ENCODE measurements around the gene MIDN.

The MIDN gene

DNA sequence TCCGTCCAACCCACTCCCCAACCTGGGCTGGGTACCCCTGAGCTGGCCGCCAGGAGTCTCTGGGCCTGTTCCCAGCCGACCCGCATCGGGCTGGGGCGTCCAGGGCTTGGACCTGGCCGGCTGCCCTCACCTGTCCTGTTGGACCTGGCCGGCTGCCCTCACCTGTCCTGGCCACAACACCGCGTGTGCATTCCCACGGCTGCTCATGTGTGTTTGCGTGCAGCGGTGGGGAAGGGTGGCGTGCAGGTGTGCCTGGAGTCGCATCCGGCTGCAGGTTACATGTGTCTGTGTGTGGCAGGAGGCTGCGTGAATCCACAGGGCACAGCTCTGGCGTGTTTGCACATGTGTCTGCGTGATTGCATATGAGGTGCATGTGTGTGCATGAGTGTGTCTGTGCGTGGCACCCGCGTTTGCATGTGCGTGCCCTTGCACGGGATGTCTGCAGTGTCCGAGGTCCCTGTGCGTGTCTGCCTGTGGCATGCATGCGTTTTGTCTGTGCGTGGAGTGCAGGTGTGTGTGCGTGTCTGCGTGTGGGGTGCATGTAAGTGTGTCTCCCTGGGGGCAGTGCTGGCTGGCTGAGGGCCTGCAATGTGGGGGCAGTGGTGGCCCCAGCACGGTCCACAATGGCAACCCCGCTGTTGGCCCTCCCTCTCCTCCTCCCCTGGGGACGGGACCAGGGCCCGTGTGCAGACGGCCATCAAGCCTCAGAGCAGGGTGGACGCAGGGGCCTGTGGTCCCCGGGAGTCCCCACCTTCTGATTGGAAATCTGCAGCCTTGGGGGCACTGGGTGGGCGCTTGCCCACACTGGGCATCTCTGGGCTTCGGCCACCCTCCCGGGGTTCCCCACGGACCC, 40.7 kb downstream of the MIDN start:
- TF ChIP-seq, protein P1, sequence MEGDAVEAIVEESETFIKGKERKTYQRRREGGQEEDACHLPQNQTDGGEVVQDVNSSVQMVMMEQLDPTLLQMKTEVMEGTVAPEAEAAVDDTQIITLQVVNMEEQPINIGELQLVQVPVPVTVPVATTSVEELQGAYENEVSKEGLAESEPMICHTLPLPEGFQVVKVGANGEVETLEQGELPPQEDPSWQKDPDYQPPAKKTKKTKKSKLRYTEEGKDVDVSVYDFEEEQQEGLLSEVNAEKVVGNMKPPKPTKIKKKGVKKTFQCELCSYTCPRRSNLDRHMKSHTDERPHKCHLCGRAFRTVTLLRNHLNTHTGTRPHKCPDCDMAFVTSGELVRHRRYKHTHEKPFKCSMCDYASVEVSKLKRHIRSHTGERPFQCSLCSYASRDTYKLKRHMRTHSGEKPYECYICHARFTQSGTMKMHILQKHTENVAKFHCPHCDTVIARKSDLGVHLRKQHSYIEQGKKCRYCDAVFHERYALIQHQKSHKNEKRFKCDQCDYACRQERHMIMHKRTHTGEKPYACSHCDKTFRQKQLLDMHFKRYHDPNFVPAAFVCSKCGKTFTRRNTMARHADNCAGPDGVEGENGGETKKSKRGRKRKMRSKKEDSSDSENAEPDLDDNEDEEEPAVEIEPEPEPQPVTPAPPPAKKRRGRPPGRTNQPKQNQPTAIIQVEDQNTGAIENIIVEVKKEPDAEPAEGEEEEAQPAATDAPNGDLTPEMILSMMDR (IDR thresholded peaks at IDR 0.05; ENCODE audit: low read depth, low read length, missing control alignments), result no peak
- H3K4me3 ChIP-seq (ENCODE audit: low read depth, low read length), result no peak overlapping the region
- in situ Hi-C loops (cut with HindIII; ENCODE audit: low sequenced_read_pairs), result no loop called here
- no peak for DNase-seq (ENCODE audit: low read depth)

DNA sequence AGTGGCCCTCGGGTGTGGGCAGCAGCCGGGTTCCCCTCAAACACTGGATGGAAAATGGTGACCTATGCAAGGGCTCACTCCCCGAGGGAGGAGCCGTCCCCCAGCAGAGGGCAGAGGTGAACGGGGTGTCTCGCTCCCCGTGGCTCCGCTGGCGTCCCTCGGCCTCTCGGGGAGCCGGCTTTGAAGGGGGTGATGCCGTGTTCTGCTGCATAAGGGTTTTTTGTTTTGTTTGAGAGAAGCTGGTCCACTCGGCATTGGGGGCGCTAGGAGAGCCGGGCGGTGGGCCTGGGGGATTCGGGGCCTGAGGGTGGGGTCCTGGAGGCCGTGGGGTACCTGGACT, 41.3 kb downstream of the MIDN start:
- TF ChIP-seq, protein P1 (IDR thresholded peaks at IDR 0.05; ENCODE audit: low read depth, low read length, missing control alignments), result no peak
- no peak for DNase-seq (ENCODE audit: low read depth)
- no peak overlapping the region for H3K4me3 ChIP-seq (ENCODE audit: low read depth, low read length)
- in situ Hi-C loops (cut with HindIII; ENCODE audit: low sequenced_read_pairs), result no loop called here

DNA sequence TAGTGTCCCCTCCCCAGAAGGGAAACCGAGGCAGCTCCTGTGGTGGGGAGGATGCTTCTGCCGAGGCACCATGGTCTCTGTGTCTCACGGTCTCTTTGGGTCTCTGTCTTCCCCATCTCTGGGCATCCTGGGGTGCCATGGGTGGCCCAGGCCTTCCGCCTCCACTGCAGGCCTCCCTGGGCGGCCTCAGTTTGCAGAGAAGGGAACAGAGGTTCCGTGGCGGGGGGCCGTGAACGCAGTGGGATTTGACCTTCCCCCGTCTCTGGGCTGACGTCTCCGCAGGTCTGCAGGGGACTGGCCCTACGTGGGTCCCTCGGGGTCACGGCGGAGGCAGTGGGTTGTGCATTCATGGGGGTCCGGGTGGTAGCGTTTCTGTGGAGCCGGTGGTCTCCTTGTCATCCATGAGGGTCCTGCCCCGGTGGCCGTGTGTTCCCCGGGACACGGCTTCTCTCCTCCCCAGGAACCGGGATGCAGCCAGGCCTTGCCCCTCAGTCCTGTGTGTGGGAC, 41.9 kb downstream of the MIDN start:
- in situ Hi-C loops (cut with HindIII; ENCODE audit: low sequenced_read_pairs), result no loop called here
- DNase-seq (ENCODE audit: low read depth), result no peak
- TF ChIP-seq, protein P1 (IDR thresholded peaks at IDR 0.05; ENCODE audit: low read depth, low read length, missing control alignments), result no peak
- H3K4me3 ChIP-seq (ENCODE audit: low read depth, low read length), result no peak overlapping the region

DNA sequence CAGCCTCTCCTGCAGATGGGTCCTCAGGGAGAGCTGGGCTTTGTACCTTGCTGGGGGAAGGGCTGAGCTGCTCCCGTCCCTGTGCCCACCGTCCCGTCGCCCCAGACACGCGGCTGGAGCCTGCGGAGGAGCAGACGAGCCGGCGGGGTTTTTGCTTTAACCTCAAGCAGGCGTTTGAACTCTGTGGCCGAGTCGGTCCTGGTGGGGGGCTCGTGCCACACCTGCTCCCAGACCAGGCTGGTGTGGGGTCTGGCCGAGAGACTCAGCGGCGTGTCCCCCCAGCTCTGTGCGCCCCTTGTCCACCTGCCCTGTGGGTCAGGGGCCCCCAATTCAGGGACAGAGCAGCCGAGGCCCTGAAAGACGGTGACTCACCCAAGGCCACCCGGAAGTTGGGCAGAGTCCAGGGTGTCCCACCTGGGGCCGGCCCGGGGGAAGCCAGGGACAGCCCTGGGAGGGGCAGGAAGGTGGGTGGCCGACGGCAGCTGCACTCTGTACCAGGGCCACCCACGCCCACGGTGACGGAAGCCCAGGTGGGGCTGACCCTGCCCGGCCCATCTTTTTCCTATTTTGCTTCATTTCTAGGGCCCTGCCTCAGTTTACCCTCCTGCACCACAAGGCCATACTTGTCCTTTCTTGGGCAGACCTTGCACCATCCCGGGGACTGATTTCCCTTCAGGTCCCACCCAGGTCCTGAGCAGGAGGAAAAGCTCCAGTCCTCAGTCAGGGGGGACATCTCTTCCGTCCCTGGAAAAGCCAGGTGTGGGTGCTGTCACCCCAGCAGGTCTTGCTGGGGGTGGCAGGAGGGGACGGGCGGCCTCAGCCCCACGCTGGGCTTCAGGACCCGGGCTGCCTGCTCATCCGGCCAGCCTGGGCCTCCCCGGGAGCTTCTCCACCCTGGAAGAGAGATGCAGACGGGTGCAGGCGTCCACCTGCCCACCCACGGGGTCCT, 42.6 kb downstream of the MIDN start:
- DNase-seq (ENCODE audit: low read depth), result no peak
- in situ Hi-C loops (cut with HindIII; ENCODE audit: low sequenced_read_pairs), result no loop called here
- no peak overlapping the region for H3K4me3 ChIP-seq (ENCODE audit: low read depth, low read length)
- TF ChIP-seq, protein P1 (IDR thresholded peaks at IDR 0.05; ENCODE audit: low read depth, low read length, missing control alignments), result no peak

DNA sequence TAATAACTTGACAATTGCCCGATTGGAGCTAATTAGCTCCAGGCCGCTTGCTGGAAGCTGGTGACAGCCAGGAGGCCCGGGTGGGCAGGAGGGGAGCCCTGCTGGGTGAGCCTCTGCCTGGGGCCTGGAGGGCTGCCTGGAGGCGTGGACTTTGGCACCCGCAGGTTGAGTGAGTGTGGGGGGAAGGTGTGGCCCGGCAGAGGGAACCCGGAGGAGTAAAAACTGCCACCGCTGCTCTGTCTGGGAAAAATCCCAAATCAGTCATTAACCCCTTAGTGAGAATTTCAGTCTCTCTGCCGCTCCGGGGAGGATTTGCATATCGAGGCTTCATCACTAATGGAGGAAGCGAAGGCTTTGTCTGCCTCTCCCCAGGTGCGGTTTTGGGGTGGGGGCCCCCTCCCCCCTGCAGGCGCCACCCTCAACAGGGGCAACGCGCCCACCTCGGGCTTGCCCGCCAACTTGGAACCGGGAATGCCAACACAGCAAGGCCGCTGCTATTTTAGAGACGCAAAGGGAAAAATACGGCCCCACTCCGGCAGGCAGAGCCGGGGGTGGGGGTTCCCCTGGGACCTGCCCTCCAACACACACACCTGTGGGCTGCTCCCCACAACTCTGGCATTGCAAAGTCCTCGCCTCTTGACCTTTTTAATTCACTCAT, 43.5 kb downstream of the MIDN start:
- in situ Hi-C loops (cut with HindIII; ENCODE audit: low sequenced_read_pairs), result no loop called here
- TF ChIP-seq, protein P1 (IDR thresholded peaks at IDR 0.05; ENCODE audit: low read depth, low read length, missing control alignments), result no peak
- H3K4me3 ChIP-seq (ENCODE audit: low read depth, low read length), result no peak overlapping the region
- DNase-seq (ENCODE audit: low read depth), result no peak

All from astrocyte of the cerebellum (primary cell).